Left renal cortex interstitium (tissue), 4 donors: ENCODE measurements around the gene SPECC1. TPM values are rescaled to one million over a fixed set of nuclear protein-coding genes. Genes with fewer than 3 reads are reported as not detected.

Source experiments
- DNase-seq, 4 donors: peaks; one replicate each; pipeline ENCODE4 v3.0.0-alpha.2; 2013; ENCODE audit warnings: low read depth in 4 of 4, low spot score in 2 of 4, missing footprints in 1 of 4
- polyA plus RNA-seq, 4 donors: library from polyadenylated mRNA; unstranded; fragments of 120-200 nt; gene quantifications; one replicate each; pipeline ENCODE4 v1.2.1, GENCODE V29; 2013; ENCODE audit not compliant: insufficient read length in 4 of 4

Gene SPECC1
- polyA plus RNA-seq, 4 donors: 10.5 to 20.0 (median 14.4) TPM

GRCh38 chr17:20120836-20121235 is 111.7 kb downstream of the SPECC1 start:
- DNase-seq: no peak

- peak in 3 of 4 donors; percentile 16 to 28 (median 23) for DNase-seq
Measured at GRCh38 chr17:20121359-20122253, 112.4 kb downstream of the SPECC1 start.

- DNase-seq: no peak
Measured at GRCh38 chr17:20122254-20122879, 113.2 kb downstream of the SPECC1 start.

DNA sequence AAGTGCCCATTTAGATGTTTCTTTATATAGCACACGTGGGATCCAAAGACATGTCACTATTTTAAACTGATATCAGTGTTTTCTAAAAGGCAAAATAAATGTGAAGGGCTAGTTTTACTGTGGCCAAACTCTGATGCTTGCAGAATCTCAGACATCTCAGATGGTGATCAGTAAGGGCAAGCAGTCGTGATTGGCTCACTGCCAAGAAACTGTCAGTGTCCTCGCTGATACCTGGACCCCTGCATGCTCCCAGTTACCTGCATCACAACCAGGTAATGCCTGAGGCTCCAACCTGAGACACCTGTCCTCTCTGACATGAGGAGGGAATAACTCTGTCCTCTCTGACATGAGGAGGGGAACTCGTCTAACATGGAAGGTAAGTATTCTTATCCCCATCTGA is 114.0 kb downstream of the SPECC1 start:
- no peak for DNase-seq

- DNase-seq: no peak
Measured at GRCh38 chr17:20125724-20126123, 116.6 kb downstream of the SPECC1 start.

DNA sequence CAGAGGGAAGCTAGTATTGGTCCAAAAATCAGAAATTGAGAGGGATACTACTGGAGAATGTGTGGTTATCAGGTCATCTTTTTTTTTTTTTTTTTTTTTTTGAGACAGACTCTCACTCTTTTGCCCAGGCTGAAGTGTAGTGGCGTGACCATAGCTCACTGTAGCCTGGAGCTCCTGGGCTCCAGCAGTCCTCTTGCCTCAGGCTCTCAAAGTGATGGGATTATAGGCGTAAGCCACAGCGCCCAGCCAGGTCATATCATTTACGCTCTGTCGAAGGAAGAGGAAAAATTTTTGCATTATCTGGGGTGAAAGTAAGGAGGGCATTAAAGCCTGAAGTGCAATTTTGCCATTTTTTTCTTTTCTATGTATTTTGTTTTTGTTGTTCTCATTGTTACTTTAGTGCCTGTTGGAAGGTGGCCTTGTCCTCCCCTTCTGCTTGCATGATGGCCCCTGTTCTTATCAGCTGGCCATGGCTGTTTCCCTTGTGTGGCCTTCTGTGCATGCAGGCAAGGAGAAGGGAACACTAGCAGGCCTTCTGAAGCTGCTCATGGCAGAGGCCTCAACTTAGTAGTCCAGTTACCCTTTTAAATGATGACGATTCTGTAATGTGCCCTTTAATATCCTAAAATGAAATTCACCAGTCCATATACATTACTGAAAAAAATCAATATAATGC is 118.3 kb downstream of the SPECC1 start:
- no peak for DNase-seq

- DNase-seq: no peak
Measured at GRCh38 chr17:20128036-20128667, 119.0 kb downstream of the SPECC1 start.

DNA sequence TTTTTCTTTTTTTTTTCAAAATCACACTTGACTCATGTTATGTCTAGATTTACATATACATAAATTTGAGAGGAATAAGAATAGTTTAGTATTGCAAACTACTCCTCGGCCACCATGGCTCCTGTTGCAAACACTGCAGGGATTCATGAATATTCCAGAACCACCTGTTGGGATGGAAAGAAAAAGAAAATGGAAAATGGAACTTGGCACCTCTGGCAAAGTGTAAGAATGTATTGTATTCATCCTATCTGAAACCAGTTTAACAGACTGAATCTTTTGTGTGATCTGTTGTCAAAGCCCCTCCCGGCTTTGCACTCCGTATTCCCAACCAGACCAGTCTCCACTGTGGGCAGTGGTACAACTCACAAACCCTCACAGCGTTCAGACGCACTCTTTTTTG is 124.4 kb downstream of the SPECC1 start:
- no peak for DNase-seq

DNA sequence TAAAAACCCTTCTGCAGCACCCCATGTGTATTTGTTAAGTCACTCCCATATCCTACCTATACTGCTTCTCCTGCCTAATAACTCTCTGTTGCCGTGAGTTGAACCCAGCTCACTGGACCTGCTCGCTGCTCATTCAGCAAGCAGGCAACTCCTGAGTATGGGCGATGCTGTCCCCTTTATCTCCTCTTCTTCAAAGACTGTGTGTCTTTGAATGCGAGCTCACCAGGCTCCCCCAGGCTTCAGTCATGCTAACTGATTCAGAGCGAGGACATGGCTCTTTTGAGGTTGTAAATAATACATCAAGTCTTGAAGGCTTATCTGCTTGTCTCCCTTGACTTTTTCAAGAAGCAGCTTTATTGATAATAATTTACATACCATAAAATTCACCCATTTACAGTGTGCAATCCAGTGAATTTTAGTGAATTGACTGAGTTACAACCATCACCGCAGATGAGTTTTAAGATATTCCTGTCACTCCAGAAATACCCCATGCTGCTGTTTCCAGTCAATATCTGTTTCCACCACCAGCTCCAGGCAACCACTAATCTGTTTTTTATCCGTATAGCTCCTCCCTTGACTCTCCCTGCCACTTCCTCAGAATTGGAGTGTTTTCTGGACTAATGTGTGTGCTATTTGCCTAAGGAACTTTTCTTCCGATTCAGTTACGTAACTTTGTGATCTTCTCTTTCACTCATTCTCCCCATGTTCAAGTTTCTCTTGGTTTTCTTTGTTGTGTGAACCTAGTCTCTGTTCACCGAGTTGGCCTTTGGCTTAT is 132.2 kb downstream of the SPECC1 start:
- DNase-seq: no peak

- DNase-seq: no peak
Measured at GRCh38 chr17:20142268-20142667, 133.1 kb downstream of the SPECC1 start.

- DNase-seq: no peak
Measured at GRCh38 chr17:20143740-20144139, 134.6 kb downstream of the SPECC1 start.

- no peak for DNase-seq
Measured at GRCh38 chr17:20145567-20145966, 136.4 kb downstream of the SPECC1 start.

- DNase-seq: no peak
Measured at GRCh38 chr17:20149251-20149650, 140.1 kb downstream of the SPECC1 start.

DNA sequence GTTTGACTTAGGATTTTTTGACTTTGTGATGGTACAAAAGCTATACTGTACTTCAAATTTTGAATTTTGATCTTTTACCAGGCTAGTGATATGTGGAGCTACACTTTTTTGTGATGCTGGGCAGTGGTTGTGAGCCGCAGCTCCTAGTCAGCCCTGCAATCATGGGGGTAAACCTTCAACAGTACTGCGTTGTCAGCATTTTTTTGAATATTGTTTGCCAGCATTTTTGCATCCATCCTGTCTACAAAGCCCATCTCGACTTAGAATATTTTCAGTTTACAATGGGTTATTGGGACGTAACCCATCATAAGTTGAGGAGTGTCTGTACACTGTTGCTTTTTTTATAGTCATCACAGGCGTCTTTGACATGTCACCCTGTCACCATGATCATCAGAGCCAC is 142.0 kb downstream of the SPECC1 start:
- no peak for DNase-seq

DNA sequence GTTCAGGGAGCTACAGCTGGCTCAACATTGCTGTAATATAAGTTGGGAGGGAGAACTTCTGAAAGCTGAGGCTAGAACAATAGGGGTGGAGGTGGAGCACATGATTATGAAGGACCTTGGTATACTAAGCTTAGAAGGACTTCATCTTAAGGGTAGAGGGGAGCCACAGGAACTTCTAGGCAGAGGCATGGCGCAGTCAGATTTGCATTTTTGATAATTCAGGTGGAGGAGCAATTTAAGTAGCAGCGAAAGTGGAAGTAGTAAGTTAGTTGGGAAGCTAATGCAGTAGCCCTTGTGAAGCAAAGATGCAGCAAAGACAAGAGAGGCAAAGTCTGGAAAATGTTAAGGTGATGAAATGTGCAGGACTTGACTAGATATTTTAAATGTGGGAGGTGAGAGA is 144.1 kb downstream of the SPECC1 start:
- no peak for DNase-seq

GRCh38 chr17:20154286-20155000 is 145.3 kb downstream of the SPECC1 start:
- no peak for DNase-seq

- DNase-seq: peak; percentile 82 to 94 (median 90)
Measured at GRCh38 chr17:20155258-20156195, 146.4 kb downstream of the SPECC1 start.

DNA sequence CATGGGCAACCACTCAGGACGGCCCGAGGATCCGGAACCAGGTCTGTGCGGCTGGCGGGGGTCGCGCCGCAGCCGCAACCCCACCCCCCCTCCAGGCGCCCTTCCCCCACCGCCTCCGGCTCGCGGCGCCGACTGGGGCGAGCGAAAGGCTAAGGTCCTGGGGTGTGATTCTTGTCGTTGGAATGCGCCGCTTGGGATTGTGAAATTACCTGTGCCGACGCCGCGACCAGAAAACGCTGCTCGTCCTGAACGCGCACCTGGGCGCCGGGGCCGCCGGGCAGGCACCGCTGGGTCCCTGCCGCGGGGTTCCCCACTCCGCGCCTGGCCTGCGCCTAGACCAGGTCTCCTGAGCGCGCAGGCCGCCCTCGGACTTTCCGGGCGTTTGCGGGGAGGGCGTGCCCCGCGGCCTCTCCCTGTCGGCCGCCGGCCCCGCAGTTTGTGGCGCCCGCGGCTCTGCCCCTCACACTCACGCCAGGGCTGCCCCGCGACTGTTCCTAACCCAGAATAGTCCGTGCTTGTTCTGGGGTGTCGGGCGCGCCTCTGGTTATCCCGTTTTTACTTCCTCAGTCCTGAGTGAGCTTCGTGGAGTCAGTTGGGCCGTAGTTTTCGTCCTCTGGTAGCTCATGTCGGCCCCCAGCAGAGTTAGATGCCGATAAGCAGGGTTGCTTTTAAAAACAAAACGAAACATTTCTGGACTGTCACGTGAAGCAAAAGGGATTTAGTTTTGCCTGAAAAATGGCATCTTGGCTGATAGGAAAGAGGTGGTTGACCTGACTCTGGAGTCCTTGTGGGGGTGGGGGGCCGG is 147.2 kb downstream of the SPECC1 start:
- no peak for DNase-seq
